Spleen (tissue), 11 donors: ENCODE results near the gene COLEC12. TPM values are rescaled to one million over a fixed set of nuclear protein-coding genes. Genes with fewer than 3 reads are reported as not detected.

ENCODE experiments used
- DNase-seq: peaks from one replicate; pipeline ENCODE4 v3.0.0-alpha.2; 2020
- H3K27ac ChIP-seq, 8 donors: fragments of 200-600 bp; sonication (generic) in 7 of 8; 1 replicate in 4 of 8; 2 replicates in 4 of 8; pipeline versions ENCODE4 v1.5.0 to v1.8.0; 2016 to 2021; ENCODE audit warnings: inconsistent platforms in 4 of 8, mild to moderate bottlenecking in 4 of 8, moderate library complexity in 1 of 8
- H3K27me3 ChIP-seq, 7 donors: fragments of 200-600 bp; sonication (generic) in 6 of 7; replicated peaks in 1 of 7; 1 replicate in 4 of 7; 2 replicates in 3 of 7; pipeline versions ENCODE4 v1.5.0 to v1.8.0; 2016 to 2021; ENCODE audit warnings: inconsistent platforms in 3 of 7, mild to moderate bottlenecking in 1 of 7
- H3K36me3 ChIP-seq, 6 donors: fragments of 200-600 bp; sonication (generic) in 5 of 6; 1 replicate in 4 of 6; 2 replicates in 2 of 6; pipeline versions ENCODE4 v1.5.0 to v1.8.0; 2016 to 2021; ENCODE audit warnings: inconsistent platforms in 2 of 6
- H3K4me1 ChIP-seq, 6 donors: fragments of 200-600 bp; sonication (generic) in 5 of 6; 1 replicate in 3 of 6; 2 replicates in 3 of 6; pipeline versions ENCODE4 v1.5.0 to v1.8.0; 2016 to 2021; ENCODE audit warnings: inconsistent platforms in 3 of 6
- H3K4me3 ChIP-seq, 8 donors: fragments of 200-600 bp; sonication (generic) in 7 of 8; 1 replicate in 4 of 8; 2 replicates in 4 of 8; pipeline versions ENCODE4 v1.5.0 to v1.8.0; 2016 to 2021; ENCODE audit warnings: inconsistent platforms in 4 of 8, mild to moderate bottlenecking in 4 of 8, moderate library complexity in 2 of 8
- H3K9me3 ChIP-seq, 8 donors: fragments of 200-600 bp; sonication (generic) in 7 of 8; 1 replicate in 4 of 8; 2 replicates in 4 of 8; pipeline versions ENCODE4 v1.5.0 to v1.8.0; 2016 to 2021; ENCODE audit warnings: inconsistent platforms in 4 of 8
- CTCF ChIP-seq, 11 experiments: fragments of 200-600 bp in 7 of 11; fragments of 450-650 bp in 4 of 11; sonication (generic) in 4 of 11; IDR thresholded peaks in 8 of 11; conservative IDR thresholded peaks in 3 of 11; 1 replicate in 7 of 11; 2 replicates in 4 of 11; pipeline versions ENCODE4 v1.4.0 to v1.8.0; 2016 to 2021; ENCODE audit warnings: antibody characterized with exemption in 11 of 11, inconsistent platforms in 4 of 11, mild to moderate bottlenecking in 1 of 11
- POLR2A ChIP-seq, 3 donors: fragments of 450-650 bp; IDR thresholded peaks; one replicate each; pipeline ENCODE4 v1.5.1; 2017; ENCODE audit warnings: antibody characterized with exemption in 3 of 3, mild to moderate bottlenecking in 1 of 3
- POLR2AphosphoS5 ChIP-seq, 3 donors: sonication (generic); formaldehyde crosslinking; IDR thresholded peaks; one replicate each; pipeline ENCODE4 v1.5.1; 2017; ENCODE audit warnings: antibody characterized with exemption in 3 of 3
- WGBS, 5 donors: extraction: QIAGEN DNeasy Blood & Tissue Kit in 3 of 5; methylation state at CpG; one replicate each; pipeline versions ENCODE4 v1.1.5 to v1.1.7; 2013 to 2018; 5-methylcytosine and 5-hydroxymethylcytosine counted together
- intact Hi-C: fragments of 100-400 bp; cut with DNase I; formaldehyde crosslinking; loops from one replicate; pipeline ENCODE4 v1.15.0; 2023; ENCODE audit warnings: low total_unique reads
- polyA plus RNA-seq, 3 donors: library from polyadenylated mRNA; stranded (reverse); fragments of 200-250 nt; gene quantifications; one replicate each; pipeline ENCODE4 v1.2.1, GENCODE V29; 2013
- total RNA-seq, 7 donors: library from RNA; depleted of rRNA in 3 of 7; stranded (reverse); fragments of >200 nt in 3 of 7; fragmentation: NEBNext Ultra II Directional in 4 of 7; extraction: Animal tissue kit (Norgen Biotek cat#: 25700) in 4 of 7; gene quantifications; one replicate each; pipeline versions ENCODE4 v1.1.0 to v1.2.1, GENCODE V29; 2016 to 2021
- donor health status: healthy with polysubstance abuse.
- donor health status: DM: no; HTN: no; CAD: no; lungs with moderate emphysema.
- donor health status: DM: no; HTN: no; CAD: no.
- donor health status: Bipolar disorder and iron deficiency.
- donor health status: healthy.
- donor health status: DM: no; HTN: no; CAD: no.
- donor health status: DM: yes; HTN: yes; CAD: no.

The COLEC12 gene
- total and polyA plus RNA-seq, 10 donors: 0.13 to 4.5 (median 1.0) TPM

- Histone ChIP-seq H3K4me3 (no peak overlapping the region), H3K27ac (no peak overlapping the region), H3K36me3 (no peaks in the 10 kb centered on the region), H3K4me1 (no peaks in the 10 kb centered on the region), H3K9me3 (peaks cover 0 to 6% (median 0%) of the 10 kb centered on the region in 8 donors), H3K27me3 (peaks cover 0 to 6% (median 0%) of the 10 kb centered on the region in 7 donors)
- intact Hi-C loops: no loop called here
- no peak for DNase-seq
- 80 to 89% (median 83%) methylated on average over 4 of the region's 4 CpGs for WGBS, 5 donors
- no peak for TF ChIP-seq POLR2AphosphoS5 (IDR thresholded peaks at IDR 0.05)
- TF ChIP-seq CTCF (IDR thresholded peaks at IDR 0.05 in 8 of 11, conservative IDR thresholded peaks at IDR 0.05 in 3 of 11): no peak
- TF ChIP-seq POLR2A (IDR thresholded peaks at IDR 0.05): no peak
Measured at GRCh38 chr18:490624-491023, 9.9 kb downstream of the COLEC12 start.

GRCh38 chr18:490024-490366 lies 10.5 kb downstream of the COLEC12 start:
- Histone ChIP-seq H3K27ac (no peak overlapping the region), H3K36me3 (no peaks in the 10 kb centered on the region), H3K4me3 (no peak overlapping the region), H3K4me1 (no peaks in the 10 kb centered on the region), H3K27me3 (peaks cover 0 to under 1% (median 0%) of the 10 kb centered on the region in 7 donors), H3K9me3 (peaks cover 0 to 6% (median 0%) of the 10 kb centered on the region in 8 donors)
- intact Hi-C loops: no loop called here
- WGBS, 5 donors: 58 to 68% (median 65%) methylated on average over 5 of the region's 5 CpGs
- TF ChIP-seq POLR2AphosphoS5 (IDR thresholded peaks at IDR 0.05): no peak
- no peak for TF ChIP-seq POLR2A (IDR thresholded peaks at IDR 0.05)
- TF ChIP-seq CTCF (IDR thresholded peaks at IDR 0.05 in 8 of 11, conservative IDR thresholded peaks at IDR 0.05 in 3 of 11): no peak
- DNase-seq: no peak

DNA sequence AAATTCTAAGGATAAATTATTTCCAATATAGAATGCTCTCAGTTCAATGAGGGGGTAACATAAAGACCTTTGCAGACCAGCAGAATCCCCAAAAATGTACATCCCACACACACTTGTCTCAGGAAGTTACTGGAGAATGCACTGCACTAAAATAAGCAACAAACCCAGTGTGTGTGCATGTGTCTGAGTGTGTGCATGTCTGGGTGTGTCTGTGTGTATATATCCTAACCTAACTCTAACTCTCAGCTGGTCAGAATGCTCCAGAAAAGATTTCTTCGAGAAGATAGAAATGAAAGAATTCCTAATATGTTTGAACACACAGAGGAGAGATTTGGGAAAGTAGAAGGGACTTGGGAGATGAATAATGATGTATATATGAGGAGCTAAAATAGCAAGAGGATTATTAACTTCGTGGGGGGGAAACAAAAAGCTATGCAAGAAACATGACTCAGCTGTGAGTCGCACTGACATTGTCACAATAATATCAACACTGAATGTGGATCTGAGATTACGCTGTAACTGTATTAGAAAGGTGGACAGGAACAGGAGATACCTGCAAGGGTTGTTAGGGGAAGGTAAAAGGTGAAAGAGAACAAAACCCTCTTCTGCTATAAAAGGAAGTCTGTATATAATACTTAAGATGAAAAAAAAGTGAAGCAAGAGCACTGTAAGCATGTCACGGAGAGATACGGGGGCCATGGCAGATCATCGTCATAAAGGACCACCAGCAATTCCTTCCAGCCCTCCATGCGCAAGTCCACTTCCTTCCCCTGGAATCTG lies 11.1 kb downstream of the COLEC12 start:
- no peak for TF ChIP-seq POLR2A (IDR thresholded peaks at IDR 0.05)
- TF ChIP-seq POLR2AphosphoS5 (IDR thresholded peaks at IDR 0.05): no peak
- no peak for TF ChIP-seq CTCF (IDR thresholded peaks at IDR 0.05 in 8 of 11, conservative IDR thresholded peaks at IDR 0.05 in 3 of 11)
- no peak for DNase-seq
- intact Hi-C loops: no loop called here
- 75 to 82% (median 77%) methylated on average over 8 of the region's 8 CpGs for WGBS, 5 donors
- H3K27ac ChIP-seq: no peak overlapping the region
- H3K4me3 ChIP-seq: no peak overlapping the region
- H3K36me3 ChIP-seq: no peaks in the 10 kb centered on the region
- H3K9me3 ChIP-seq: peaks cover 0 to 6% (median 0%) of the 10 kb centered on the region in 8 donors
- no peaks in the 10 kb centered on the region for H3K27me3 ChIP-seq
- H3K4me1 ChIP-seq: no peaks in the 10 kb centered on the region

GRCh38 chr18:486929-487740 lies 13.4 kb downstream of the COLEC12 start:
- Histone ChIP-seq H3K9me3 (peaks cover 0 to 6% (median 0%) of the 10 kb centered on the region in 8 donors), H3K27me3 (peaks cover 0 to 4% (median 0%) of the 10 kb centered on the region in 7 donors), H3K27ac (no peak overlapping the region), H3K36me3 (no peaks in the 10 kb centered on the region), H3K4me3 (no peak overlapping the region), H3K4me1 (no peaks in the 10 kb centered on the region)
- 64 to 74% (median 70%) methylated on average over 3 of the region's 3 CpGs for WGBS, 5 donors
- TF ChIP-seq POLR2AphosphoS5 (IDR thresholded peaks at IDR 0.05): no peak
- no peak for TF ChIP-seq CTCF (IDR thresholded peaks at IDR 0.05 in 8 of 11, conservative IDR thresholded peaks at IDR 0.05 in 3 of 11)
- no peak for TF ChIP-seq POLR2A (IDR thresholded peaks at IDR 0.05)
- DNase-seq: no peak
- intact Hi-C loops: no loop called here
